Mucosa of gallbladder (tissue), 1 donor: ENCODE results near the gene PRELID1. TPM values are rescaled to one million over a fixed set of nuclear protein-coding genes. Genes with fewer than 3 reads are reported as not detected.

Experiments used
- total RNA-seq: library from RNA; stranded (reverse); gene quantifications from one replicate; pipeline ENCODE4 v1.2.1, GENCODE V29; 2021
- donor health status: DM: no; HTN: no; CAD: no.

PRELID1 gene
- total RNA-seq, 1 donor from 2014 or later: 106 TPM

Other genes starting within 250 kb of the PRELID1 start
- 233 TPM for gene FGFR4, start 216.9 kb upstream of the PRELID1 start, total RNA-seq
- gene NSD1, start 170.0 kb upstream of the PRELID1 start, total RNA-seq: 82.1 TPM
- gene RAB24, start 80 bp upstream of the PRELID1 start, total RNA-seq: 61.0 TPM
- 9.7 TPM for gene MXD3, start 8.1 kb downstream of the PRELID1 start, total RNA-seq
- gene LMAN2, start 47.9 kb downstream of the PRELID1 start, total RNA-seq: 184 TPM
- gene RGS14, start 54.1 kb downstream of the PRELID1 start, total RNA-seq: 46.3 TPM
- gene SLC34A1, start 80.6 kb downstream of the PRELID1 start, total RNA-seq: 0.06 TPM
- not detected for gene PFN3, start 96.9 kb downstream of the PRELID1 start, total RNA-seq
- 15.3 TPM for gene F12, start 105.8 kb downstream of the PRELID1 start, total RNA-seq
- 39.5 TPM for gene GRK6, start 122.9 kb downstream of the PRELID1 start, total RNA-seq
- 7.8 TPM for gene PRR7, start 143.0 kb downstream of the PRELID1 start, total RNA-seq
- 89.0 TPM for gene DBN1, start 169.8 kb downstream of the PRELID1 start, total RNA-seq
- 227 TPM for gene PDLIM7, start 193.8 kb downstream of the PRELID1 start, total RNA-seq
- 12.8 TPM for gene DOK3, start 206.0 kb downstream of the PRELID1 start, total RNA-seq
- 84.8 TPM for gene DDX41, start 213.2 kb downstream of the PRELID1 start, total RNA-seq